ENCODE measurements around the gene DOK7.

The DOK7 gene

DNA sequence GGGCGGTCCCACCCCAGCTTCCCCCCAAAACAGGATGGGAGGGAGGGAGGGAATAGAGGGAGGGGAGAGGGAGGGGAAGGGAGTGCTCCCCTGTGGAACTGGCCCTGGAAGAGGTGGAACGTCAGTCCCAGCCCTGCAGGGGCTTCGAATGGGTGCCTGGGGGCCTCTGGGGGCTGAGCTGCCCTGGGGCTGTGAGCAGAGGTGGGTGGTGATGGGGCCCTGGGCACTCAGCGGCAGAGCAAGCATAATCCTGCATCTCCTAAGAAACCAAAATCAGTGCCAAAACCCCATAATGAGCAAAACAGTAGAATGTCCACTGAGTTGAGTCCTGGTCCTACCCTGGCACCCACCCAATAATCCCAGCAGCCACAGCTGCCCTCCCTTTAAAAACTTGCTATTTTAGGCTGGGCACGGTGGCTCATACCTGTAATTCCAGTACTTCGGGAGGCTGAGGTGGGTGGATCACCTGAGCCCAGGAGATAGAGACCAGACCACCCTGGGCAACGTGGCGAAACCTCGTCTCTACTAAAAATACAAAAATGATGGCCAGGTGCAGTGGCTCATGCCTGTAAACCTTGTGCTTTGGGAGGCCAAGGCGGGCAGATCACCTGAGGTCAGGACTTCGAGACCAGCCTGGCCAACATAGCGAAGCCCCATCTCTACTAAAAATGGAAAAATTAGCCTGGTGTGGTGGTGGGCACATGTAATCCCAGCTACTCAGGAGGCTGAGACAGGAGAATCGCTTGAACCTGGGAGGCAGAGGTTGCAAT lies 11.1 kb downstream of the DOK7 start:
- no peak for TF ChIP-seq CTCF (conservative IDR thresholded peaks at IDR 0.05; ENCODE audit: low read length)
- no peak for DNase-seq (ENCODE audit: low read depth)
- no peak overlapping the region for H3K4me3 ChIP-seq (ENCODE audit: low read length)

- no peak overlapping the region for H3K4me3 ChIP-seq (ENCODE audit: low read length)
- no peak for DNase-seq (ENCODE audit: low read depth)
- TF ChIP-seq CTCF (conservative IDR thresholded peaks at IDR 0.05; ENCODE audit: low read length), result no peak
These were observed 12.1 kb downstream of the DOK7 start for GRCh38 chr4:3475041-3475712.

DNA sequence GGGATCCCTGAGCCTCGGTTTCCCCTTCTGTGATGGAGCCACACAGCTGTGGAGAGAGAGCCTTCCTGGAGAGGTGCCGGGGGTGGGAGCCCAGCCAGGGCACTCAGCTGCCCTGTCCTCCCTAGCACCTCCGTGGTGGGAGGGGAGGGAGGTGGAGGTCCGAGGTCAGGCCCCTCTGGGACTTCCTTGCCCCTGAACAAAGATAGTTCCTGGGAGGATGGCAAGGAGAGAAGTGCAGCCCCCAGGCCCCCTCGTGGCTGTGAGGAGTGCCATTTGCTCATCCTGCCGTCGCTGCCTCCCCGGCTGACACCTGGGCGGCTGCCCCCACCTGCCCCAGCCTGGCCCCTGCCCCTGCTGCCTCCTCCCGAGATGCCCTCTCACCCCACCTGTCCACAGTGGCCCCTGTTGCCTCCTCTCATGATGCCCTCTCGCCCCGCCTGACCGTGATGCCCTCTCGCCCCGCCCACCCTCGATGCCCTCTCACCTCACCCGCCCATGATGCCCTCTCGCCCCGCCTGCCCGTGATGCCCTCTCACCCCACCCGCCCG lies 12.7 kb downstream of the DOK7 start:
- no peak for TF ChIP-seq CTCF (conservative IDR thresholded peaks at IDR 0.05; ENCODE audit: low read length)
- no peak for DNase-seq (ENCODE audit: low read depth)
- no peak overlapping the region for H3K4me3 ChIP-seq (ENCODE audit: low read length)

DNA sequence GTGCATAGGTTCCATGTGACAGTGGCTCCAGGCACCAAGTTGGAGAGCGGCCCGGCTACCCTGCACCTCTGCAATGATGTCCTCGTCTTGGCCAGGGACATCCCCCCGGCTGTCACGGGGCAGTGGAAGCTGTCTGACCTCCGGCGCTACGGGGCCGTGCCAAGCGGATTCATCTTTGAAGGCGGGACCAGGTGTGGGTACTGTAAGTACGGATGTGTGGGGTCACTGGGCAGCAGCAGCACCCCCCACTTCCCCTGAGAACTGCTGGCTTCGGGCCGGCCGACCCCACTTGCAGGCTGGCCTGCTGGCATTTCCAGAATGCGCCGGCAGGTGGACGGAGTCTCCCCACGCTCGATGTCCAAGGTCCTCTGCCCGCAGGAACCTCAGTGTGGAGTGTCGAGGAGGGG lies 13.2 kb downstream of the DOK7 start:
- H3K4me3 ChIP-seq (ENCODE audit: low read length), result no peak overlapping the region
- DNase-seq (ENCODE audit: low read depth), result no peak
- TF ChIP-seq CTCF (conservative IDR thresholded peaks at IDR 0.05; ENCODE audit: low read length), result no peak

- TF ChIP-seq CTCF (conservative IDR thresholded peaks at IDR 0.05; ENCODE audit: low read length), result no peak
- H3K4me3 ChIP-seq (ENCODE audit: low read length), result no peak overlapping the region
- no peak for DNase-seq (ENCODE audit: low read depth)
These were observed 14.0 kb downstream of the DOK7 start for GRCh38 chr4:3476936-3477749.

DNA sequence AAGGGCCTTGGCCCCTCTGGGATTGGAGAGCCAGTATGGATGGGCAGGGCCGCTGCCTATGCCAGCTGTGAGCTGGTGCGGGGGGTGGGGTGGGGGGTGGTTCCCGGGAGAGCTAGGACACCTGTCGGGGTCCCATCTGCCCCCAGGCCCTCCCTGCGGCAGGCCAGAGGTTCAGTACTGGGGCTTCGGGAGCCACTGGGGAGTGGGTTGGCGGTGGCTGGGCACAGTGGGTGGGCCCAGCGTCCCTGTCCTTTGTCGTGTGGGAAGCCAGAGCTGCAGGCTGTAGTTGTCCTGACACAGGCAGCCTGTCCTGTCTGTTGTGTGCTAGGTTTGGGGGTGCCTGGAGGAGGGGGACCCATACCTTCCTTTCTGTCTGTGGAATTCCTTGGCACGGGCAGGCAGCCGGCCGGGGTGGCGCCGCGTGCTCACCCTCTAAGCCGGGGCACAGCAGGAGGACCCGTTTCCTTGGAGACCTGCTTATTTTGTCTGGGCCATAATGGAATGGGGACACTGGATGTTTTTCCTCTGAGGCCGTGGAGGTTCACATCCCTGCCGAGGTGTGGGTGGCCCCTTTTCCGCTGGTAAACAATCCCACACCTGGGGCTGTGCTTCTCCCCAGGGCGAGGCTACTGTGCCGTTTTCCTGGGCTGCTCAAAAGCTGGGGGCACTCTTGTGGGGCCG lies 14.8 kb downstream of the DOK7 start:
- TF ChIP-seq CTCF (conservative IDR thresholded peaks at IDR 0.05; ENCODE audit: low read length), result no peak
- H3K4me3 ChIP-seq (ENCODE audit: low read length), result no peak overlapping the region
- no peak for DNase-seq (ENCODE audit: low read depth)
